ENCODE results near the gene KDM2B.
"Not testable (repeated sequence)": the region's sequence is repeated elsewhere in the genome, so short reads cannot be mapped to it uniquely, and the experiment has no call there.

KDM2B gene

GRCh38 chr12:121583334-121583661, 2.5 kb upstream of the KDM2B start:
- not testable (repeated sequence) for DNase-seq

DNA sequence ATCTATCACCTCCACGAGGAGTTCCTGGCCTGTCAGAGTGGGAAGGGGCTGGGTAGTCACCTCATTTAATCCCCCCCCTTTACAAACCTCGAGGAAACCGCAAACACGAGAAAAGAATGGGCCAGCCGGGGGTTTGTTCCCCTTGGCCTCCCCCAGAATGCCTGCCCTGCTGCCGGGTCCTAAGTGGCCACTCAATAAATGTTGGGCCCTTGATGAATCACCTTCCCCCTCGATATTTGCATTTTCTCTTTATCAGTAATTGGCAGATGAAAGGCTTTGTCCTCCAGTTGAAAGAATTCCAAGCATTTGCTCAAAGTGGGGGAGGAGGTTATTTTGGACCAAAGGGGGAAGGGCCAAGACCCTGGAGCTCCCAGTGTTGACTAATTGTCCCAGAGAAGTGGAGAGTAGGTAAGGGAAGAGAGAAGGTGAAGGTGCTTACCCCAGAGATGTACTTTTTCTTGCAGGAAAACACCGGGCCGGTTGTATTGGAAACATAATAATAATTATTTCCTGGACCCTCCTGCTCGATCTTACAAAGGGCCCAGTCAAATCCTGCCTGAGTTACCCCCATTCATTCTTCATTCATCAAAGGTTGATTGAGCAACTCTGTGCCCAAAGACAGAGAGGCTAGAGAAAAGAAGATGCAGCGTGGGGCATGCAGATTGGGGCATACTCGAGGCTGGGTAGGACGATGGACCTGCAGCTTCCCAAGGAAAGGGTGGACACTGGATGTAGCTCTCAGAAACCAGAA, 1.9 kb upstream of the KDM2B start:
- no peak for DNase-seq

DNA sequence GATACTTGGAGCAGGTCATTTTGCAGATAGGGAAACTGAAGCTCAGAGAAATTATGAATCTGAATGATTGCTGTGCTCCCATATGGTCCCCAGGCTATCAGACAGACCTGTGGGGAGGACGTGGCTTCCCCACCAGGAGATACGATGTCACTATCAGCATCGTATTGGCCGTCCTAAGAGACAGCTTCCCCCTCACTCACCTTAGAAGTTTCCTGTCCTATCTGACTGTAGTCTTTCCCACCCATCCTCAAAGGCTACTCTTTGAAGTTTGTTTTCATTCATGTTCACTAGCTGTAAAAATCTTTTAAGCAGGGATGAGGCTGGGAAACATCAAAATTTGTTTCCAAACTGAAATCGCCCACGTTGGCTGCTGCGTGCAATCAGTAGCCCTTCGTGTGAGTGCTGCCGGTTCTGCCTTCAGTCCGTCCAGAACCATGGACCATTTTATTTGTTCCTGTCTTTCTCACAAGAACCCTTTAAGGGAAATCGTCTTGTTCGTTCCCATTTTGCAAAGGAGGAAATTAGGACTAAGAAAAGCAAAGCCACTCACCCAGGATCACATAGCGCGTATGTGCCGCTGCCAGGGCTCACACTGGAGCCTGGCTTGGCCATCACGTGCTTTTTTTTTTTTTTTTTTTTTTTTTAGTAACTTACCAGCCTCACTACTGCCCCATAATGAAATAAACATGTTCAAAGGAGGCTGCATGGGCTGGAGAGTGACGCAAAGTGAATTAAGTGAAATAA, 1.0 kb upstream of the KDM2B start:
- peak; percentile 18 for DNase-seq

DNA sequence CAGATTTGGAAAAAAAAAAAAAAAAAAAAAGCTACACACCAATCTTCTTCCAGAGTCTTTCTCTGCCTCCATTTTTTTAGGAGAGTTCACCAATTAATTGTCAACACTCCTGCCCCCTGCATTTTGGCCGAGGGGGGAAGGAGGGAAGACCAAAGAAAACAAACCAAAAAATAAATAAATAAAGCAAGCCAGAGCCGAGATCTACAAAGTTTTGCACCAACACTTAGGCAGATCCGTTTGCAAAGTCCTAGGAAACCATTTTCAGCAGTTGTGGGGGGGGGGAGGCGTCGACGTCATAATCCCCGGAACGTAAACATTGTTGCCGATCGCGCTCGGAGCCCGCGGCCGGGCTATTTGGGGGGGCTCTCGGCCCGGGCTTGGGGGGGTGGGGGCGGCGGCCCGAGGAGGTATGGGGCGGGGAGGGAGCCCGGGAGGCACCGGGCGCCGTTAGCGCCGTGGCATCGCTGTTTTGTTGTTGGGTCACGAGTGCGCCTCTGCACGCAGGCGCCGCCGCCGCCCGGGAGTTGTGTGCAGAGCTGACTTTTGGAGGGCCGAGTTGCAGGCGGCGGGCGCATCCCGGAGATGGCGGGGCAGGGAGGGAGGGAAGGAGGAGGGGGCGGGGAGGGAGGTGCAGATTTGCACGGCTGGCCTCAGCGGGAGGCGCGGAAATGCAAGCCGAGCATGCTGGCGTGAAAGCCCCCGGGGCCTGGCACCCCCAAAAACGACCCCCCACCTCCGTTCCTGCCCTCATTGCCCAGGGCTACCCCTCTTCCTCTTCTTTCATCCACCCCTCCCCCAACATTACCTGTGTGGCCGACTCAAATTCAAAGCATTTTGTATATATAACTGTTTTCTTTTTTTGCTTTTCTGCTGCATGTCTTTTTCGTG, 598 bp downstream of the KDM2B start:
- peak; percentile 78 for DNase-seq

GRCh38 chr12:121579190-121579791, 1.5 kb downstream of the KDM2B start:
- DNase-seq: peak; percentile 57

DNA sequence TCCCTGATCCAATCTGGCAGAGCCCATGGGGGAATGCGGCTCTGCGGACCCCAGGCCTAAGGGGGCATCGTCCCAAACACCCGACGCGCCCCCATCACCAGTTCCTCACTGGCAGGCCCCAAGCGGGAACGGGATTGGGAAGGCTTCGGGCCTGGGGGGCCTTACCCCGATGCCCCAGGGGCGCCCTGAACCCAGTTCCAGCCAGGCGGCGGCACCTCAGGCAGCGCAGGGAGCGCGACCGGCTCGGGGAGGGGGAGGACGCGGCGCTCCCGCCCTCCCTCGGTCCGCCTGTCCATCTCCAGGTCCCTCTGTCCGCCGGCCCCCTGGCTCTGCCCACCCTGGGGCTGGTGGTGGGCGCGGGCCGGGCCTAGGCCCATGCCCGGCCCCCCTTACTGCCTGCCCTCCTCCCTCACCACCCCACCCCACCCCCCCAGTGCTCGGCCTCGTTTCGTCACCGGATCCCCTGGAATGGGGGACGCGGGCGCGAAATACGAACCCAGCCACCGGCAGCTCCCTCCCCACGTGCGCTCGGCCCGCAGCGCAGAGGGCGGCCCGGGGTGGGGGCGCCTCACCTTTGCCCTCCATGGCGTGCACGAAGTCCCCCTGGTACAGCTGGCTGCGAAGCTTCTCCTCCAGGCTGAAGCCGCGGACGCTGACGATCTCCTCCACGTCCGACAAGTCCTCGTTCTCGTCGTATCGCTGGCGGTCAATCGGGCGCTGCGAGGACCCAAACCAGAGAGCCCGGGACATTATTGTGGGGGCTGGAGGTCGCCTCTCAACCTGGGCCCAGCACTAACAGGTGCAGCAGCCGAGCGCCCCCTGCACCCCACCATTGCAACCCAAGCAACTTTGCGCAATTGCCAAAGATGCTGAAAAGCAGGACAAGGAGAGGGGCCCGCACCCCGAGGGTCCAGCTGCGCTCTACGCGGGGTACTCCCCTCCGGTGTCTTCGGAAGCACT, 2.3 kb downstream of the KDM2B start:
- DNase-seq: peak; percentile 24

DNA sequence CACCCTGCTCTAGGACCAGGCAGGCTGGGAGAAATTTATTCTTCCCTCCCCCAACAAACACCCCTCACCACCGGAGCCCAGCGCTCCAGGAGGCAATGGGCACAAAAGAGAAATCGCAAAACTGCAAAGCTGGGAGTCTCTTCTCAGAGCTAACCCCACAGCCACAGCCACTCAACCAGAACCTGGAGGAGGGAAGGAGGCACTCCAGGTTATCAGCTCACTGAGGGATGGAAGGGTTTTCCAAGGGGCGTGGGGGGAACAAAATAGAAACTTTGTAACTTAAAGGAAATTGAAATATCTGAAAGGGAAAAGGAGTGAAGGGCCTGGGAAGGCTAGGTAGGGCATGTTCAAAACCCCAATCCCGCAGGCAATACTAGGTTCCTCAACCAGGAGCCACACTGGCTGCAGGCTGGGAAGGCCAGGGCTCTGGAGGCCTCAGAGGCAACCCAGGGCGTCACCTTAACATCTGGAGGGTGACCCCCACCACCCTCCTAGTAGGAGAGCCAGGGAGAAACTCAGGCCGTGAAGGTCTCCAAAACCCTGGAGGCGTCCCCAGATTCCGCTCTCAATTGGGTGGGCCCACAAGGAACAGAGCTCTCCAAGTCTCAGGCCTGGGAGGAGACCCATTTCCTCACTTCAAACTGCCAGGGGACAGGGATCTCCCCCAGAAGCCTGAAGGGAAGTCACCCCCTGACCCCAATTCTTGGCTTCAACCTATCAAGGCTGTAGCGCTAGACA, 3.2 kb downstream of the KDM2B start:
- no peak for DNase-seq

DNA sequence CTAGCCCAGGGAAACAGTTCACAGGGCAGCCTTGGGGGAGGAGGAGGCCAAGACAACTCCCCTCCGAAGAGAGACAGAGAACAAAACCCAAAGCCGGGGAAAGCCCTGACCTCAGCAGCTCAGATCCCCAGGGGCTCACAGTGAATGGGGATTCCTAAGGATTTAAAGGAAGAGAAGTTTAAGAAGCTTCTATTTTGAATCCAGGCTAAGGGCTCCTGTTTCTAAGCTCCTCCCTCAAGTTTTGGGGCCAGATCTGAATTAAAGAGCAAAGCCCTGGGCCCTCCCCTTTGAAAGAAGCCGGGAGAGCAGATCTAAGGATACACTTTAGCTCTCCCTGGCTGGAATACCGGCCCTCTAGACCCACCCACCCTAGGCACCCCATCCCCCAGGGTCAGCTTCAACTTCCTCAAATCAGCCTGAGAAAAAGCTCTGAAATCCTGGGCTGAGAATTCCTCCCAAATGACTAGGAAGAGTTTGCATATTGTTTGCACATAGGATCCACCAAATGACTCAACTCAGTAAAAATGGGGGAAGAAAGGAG, 3.9 kb downstream of the KDM2B start:
- no peak for DNase-seq

GRCh38 chr12:121575952-121576625, 4.7 kb downstream of the KDM2B start:
- no peak for DNase-seq

DNA sequence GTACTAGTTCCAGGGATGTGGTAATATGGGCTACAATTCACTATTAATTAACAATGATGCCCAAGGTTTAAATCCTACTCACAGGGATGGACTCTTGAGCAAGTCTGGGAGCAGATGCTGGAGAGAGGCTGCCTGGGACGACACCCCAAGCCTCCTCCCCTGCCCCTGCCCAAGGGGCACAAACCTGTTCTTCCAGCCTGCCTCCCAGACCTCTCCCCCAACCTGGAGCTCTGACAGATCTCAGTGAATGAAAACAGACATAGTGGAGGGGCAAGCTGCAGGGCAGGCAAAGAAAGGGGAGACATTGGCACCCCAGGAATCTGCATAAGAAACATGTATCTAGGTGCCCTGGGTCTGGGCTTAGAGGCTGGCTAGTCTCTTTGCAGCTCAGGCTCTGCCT, 5.8 kb downstream of the KDM2B start:
- DNase-seq: no peak

- DNase-seq: no peak
Observed at GRCh38 chr12:121574025-121574424, 6.8 kb downstream of the KDM2B start.

DNA sequence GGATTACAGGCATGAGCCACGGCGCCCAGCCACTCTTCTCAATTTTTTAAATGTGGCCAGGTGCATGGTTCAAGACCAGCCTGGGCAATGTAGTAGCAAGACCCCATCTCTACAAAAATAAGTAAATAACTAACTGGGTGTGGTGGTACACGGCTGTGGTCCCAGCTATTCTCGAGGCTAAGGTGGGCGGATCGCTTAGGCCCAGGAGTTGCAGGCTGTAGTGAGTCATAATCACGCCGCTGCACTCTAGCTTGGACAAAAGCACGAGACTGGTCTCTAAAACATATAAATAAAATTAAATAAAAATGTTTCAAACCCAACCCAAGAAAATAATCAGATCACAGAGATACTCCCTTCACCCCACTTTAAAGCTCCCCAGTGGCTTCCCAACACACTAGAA, 8.9 kb downstream of the KDM2B start:
- DNase-seq: no peak

DNA sequence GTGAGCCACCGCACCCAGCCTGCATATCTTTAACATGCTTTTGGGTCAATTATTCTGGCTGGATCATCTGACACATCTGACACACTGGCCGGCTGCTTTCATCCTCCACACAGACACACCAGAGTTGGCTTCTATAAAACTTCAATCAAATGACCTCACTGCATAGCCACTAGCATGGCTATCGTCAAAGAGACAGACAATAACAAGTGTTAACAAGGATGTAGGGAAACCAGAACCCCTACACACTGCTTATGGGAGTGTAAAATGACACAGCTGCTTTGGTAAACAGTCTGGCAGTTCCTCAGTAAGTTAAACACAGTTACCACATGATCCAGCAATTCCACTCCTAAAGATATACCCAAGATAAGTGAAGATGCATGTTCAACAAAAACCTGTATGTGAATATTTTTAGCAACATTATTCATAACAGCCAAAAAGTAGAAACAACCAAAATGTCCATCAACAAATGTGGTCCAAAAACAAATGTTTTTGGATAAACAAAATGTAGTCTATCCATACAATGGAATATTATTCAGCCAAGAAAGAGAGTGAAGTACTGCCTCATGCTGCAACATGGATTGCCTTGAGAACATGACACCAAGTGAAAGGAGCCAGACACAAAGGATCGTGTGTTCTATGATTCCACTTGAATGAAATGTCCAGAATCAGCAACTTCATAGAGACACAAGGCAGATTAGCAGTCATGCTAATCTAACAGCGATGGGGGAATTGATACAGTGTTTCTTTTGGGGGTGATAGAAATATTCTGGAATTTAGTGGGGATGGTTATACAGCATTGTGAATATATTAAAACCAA, 10.1 kb downstream of the KDM2B start:
- DNase-seq: no peak

DNA sequence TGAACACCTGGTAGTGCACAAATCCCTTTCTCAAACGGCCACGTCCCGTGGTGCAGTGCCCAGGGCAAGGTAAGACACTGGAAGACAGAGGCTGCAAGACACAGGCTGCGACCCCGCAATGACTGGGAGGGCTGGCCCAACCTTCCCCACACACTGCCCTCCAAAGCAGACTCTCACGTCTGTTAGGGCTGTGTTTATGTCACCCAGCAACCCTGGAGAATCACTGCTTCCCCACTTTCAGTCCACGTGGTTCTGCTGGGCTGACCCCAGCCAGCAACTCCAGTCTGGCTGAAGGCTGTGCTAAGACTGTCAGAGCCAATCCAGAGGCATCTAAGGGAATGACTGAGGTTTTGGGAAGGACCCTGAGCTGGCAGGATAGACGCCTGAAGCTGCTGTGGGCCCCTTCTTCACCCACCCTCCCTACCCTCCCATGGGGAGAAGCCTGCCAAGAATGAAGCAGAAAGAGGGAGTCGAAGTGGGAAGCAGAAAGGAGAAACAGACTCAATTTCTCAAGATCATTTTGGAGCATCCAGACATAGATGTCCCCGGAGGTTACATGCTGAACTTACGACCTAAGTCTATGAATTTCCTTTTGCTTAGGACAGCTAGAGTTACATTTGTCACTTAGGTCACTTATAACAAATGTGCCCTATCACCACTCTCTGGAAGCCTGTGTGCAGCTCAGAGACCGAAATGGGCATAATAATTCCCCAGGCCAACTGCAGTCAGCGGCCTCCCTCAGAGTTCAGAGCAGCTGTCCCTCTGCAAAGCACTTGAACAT, 11.7 kb downstream of the KDM2B start:
- DNase-seq: no peak

- no peak for DNase-seq
Observed at GRCh38 chr12:121568518-121568917, 12.3 kb downstream of the KDM2B start.

GRCh38 chr12:121565076-121565475, 15.7 kb downstream of the KDM2B start:
- no peak for DNase-seq

GRCh38 chr12:121562488-121562887, 18.3 kb downstream of the KDM2B start:
- no peak for DNase-seq

GRCh38 chr12:121561009-121561395, 19.8 kb downstream of the KDM2B start:
- no peak for DNase-seq

Measured in stimulated activated CD4-positive, alpha-beta T cell treated with anti-CD3 and anti-CD28 coated beads, Interleukin-15, amount 100 ng/mL, for 24 hours (primary cell).